HEK293 (cell line): ENCODE measurements around the gene TBL1XR1.

Experiments used
- CTCF ChIA-PET: fragments of 350-600 bp; formaldehyde crosslinking; extraction: SDS; loops from one replicate; lab custom pipeline; 2021; ENCODE audit warnings: antibody characterized with exemption; lab: Yijun Ruan, JAX
- POLR2A ChIA-PET: fragments of 300-600 bp; formaldehyde crosslinking; extraction: SDS; loops from one replicate; lab custom pipeline; 2020; ENCODE audit warnings: antibody characterized with exemption, inconsistent platforms; lab: Yijun Ruan, JAX
- H3K27ac ChIP-seq: fragments of 200-500 bp; sonication (Bioruptor generic); 2 replicates; pipeline ENCODE4 v1.5.1; 2014; ENCODE audit warnings: low read depth, low read length, control low read depth, inconsistent platforms; ENCODE audit errors: extremely low read depth
- H3K36me3 ChIP-seq, 2 experiments: fragments of 200-500 bp in 1 of 2; sonication (Bioruptor generic) in 1 of 2; 1 replicate in 1 of 2; 2 replicates in 1 of 2; pipeline ENCODE4 v1.5.1; 2014 to 2017; ENCODE audit warnings: inconsistent platforms in 2 of 2, low read length in 2 of 2; ENCODE audit not compliant: control insufficient read depth in 2 of 2, insufficient read depth in 1 of 2
- H3K4me1 ChIP-seq: fragments of 200-500 bp; sonication (Bioruptor generic); 2 replicates; pipeline ENCODE4 v1.5.1; 2014; ENCODE audit warnings: mild to moderate bottlenecking, low read length, inconsistent platforms; ENCODE audit not compliant: control insufficient read depth, insufficient read depth
- H3K4me3 ChIP-seq: 2 replicates; pipeline ENCODE4 v1.5.1; 2011; ENCODE audit warnings: low read depth, mild to moderate bottlenecking, control low read depth, low read length, moderate library complexity
- H3K9me3 ChIP-seq: fragments of 200-500 bp; sonication (Bioruptor generic); 2 replicates; pipeline ENCODE4 v1.5.1; 2014; ENCODE audit warnings: low read depth, low read length, inconsistent platforms; ENCODE audit not compliant: control insufficient read depth, insufficient read depth
- EGR2 ChIP-seq: fragments of 450-650 bp; formaldehyde crosslinking; IDR thresholded peaks from 2 replicates; pipeline ENCODE4 v1.5.1; 2016; ENCODE audit warnings: low read depth, missing biosample characterization, missing genetic modification characterization
- GLI2 ChIP-seq: fragments of 450-650 bp; formaldehyde crosslinking; IDR thresholded peaks from 2 replicates; pipeline ENCODE4; 2017; ENCODE audit warnings: missing biosample characterization, missing genetic modification characterization, low read depth, borderline replicate concordance
- GLIS2 ChIP-seq: fragments of 450-650 bp; formaldehyde crosslinking; IDR thresholded peaks from 2 replicates; pipeline ENCODE4 v1.5.1; 2016; ENCODE audit warnings: missing biosample characterization, missing genetic modification characterization
- IKZF3 ChIP-seq: fragments of 450-650 bp; IDR thresholded peaks from 2 replicates; pipeline ENCODE4 v1.5.0; 2018; ENCODE audit warnings: missing biosample characterization, mild to moderate bottlenecking, missing genetic modification characterization, moderate library complexity
- OSR2 ChIP-seq: fragments of 450-650 bp; formaldehyde crosslinking; IDR thresholded peaks from 2 replicates; pipeline ENCODE4 v1.5.1; 2016; ENCODE audit warnings: missing biosample characterization, missing genetic modification characterization
- PRDM2 ChIP-seq: fragments of 450-650 bp; formaldehyde crosslinking; IDR thresholded peaks from 2 replicates; pipeline ENCODE4 v1.5.1; 2016; ENCODE audit warnings: missing biosample characterization, missing genetic modification characterization, borderline replicate concordance
- PRDM6 ChIP-seq: fragments of 450-650 bp; formaldehyde crosslinking; IDR thresholded peaks from 2 replicates; pipeline ENCODE4 v1.5.1; 2017; ENCODE audit warnings: missing biosample characterization, missing genetic modification characterization
- SP7 ChIP-seq: fragments of 450-650 bp; formaldehyde crosslinking; IDR thresholded peaks from 2 replicates; pipeline ENCODE4 v1.5.1; 2016; ENCODE audit warnings: missing biosample characterization, missing genetic modification characterization
- TCF7L2 ChIP-seq: IDR thresholded peaks from 2 replicates; pipeline ENCODE4 v1.6.1; 2011; ENCODE audit warnings: low read depth, mild to moderate bottlenecking, inconsistent platforms, low read length, moderate library complexity, borderline replicate concordance
- ZBTB11 ChIP-seq: fragments of 450-650 bp; formaldehyde crosslinking; conservative IDR thresholded peaks from 2 replicates; pipeline ENCODE4 v1.5.1; 2016; ENCODE audit warnings: low read depth, missing biosample characterization, missing genetic modification characterization
- ZFHX2 ChIP-seq: fragments of 450-650 bp; formaldehyde crosslinking; conservative IDR thresholded peaks from 2 replicates; pipeline ENCODE4 v1.5.1; 2016; ENCODE audit warnings: missing biosample characterization, missing genetic modification characterization
- ZNF112 ChIP-seq: fragments of 450-650 bp; formaldehyde crosslinking; IDR thresholded peaks from 2 replicates; pipeline ENCODE4 v1.5.0; 2017; ENCODE audit warnings: missing biosample characterization, missing genetic modification characterization
- ZNF121 ChIP-seq: fragments of 450-650 bp; formaldehyde crosslinking; IDR thresholded peaks from 2 replicates; pipeline ENCODE4 v1.5.1; 2016; ENCODE audit warnings: missing biosample characterization, missing genetic modification characterization
- ZNF146 ChIP-seq: fragments of 450-650 bp; formaldehyde crosslinking; IDR thresholded peaks from 2 replicates; pipeline ENCODE4 v1.5.1; 2016; ENCODE audit warnings: missing biosample characterization, missing genetic modification characterization
- ZNF747 ChIP-seq: fragments of 450-650 bp; formaldehyde crosslinking; IDR thresholded peaks from 2 replicates; pipeline ENCODE4 v1.5.1; 2016; ENCODE audit warnings: missing biosample characterization, missing genetic modification characterization
- ZNF843 ChIP-seq: fragments of 450-650 bp; formaldehyde crosslinking; IDR thresholded peaks from 2 replicates; pipeline ENCODE4 v1.5.1; 2016; ENCODE audit warnings: missing biosample characterization, missing genetic modification characterization
- ZSCAN18 ChIP-seq: fragments of 450-650 bp; formaldehyde crosslinking; IDR thresholded peaks from 2 replicates; pipeline ENCODE4 v1.5.1; 2016; ENCODE audit warnings: missing biosample characterization, missing genetic modification characterization

Gene TBL1XR1

GRCh38 chr3:177106184-177106583, 91.1 kb downstream of the TBL1XR1 start:
- ChIA-PET POLR2A (no interaction called here), CTCF (no interaction called here)
- Histone ChIP-seq H3K4me1 (peaks cover 12% of the 10 kb centered on the region; the same call in 1 of the 2 replicates), H3K4me3 (no peak overlapping the region), H3K36me3 (no peaks in the 10 kb centered on the region), H3K27ac (no peak overlapping the region), H3K9me3 (no peaks in the 10 kb centered on the region)
- TF ChIP-seq OSR2 (tag by site-specific recombination): peak; percentile 39; the same call in 1 of the 2 replicates
- TF ChIP-seq TCF7L2: no peak
- no peak for TF ChIP-seq GLIS2 (tag by site-specific recombination)
- no peak for TF ChIP-seq ZNF121 (tag by site-specific recombination)
- no peak for TF ChIP-seq ZBTB11 (tag by site-specific recombination)
- no peak for TF ChIP-seq ZSCAN18 (tag by site-specific recombination)

GRCh38 chr3:177105623-177106022, 91.7 kb downstream of the TBL1XR1 start:
- H3K4me3 ChIP-seq: no peak overlapping the region
- TF ChIP-seq ZFHX2 (tag by site-specific recombination) (peak; percentile 77), ZNF112 (tag by site-specific recombination) (no peak), EGR2 (tag by site-specific recombination) (peak; percentile 74)
- TF ChIP-seq, all 188 proteins: peak for 2
- H3K36me3 ChIP-seq: no peaks in the 10 kb centered on the region
- H3K4me1 ChIP-seq: peaks cover 12% of the 10 kb centered on the region; the same call in 1 of the 2 replicates
- H3K27ac ChIP-seq: no peak overlapping the region
- CTCF ChIA-PET: no interaction called here
- H3K9me3 ChIP-seq: no peaks in the 10 kb centered on the region
- POLR2A ChIA-PET: no interaction called here

- H3K27ac ChIP-seq: no peak overlapping the region
- CTCF ChIA-PET: interaction anchor here (0.6 kb wide), 2 partner anchors 168 to 783 kb away, joined by 3 read pairs; no protein-coding TSS in a partner anchor
- POLR2A ChIA-PET: no interaction called here
- peaks cover 12% of the 10 kb centered on the region; the same call in 1 of the 2 replicates for H3K4me1 ChIP-seq
- H3K9me3 ChIP-seq: no peaks in the 10 kb centered on the region
- H3K4me3 ChIP-seq: no peak overlapping the region
- H3K36me3 ChIP-seq: no peaks in the 10 kb centered on the region
- TF ChIP-seq ZNF843 (tag by site-specific recombination): 0 out of 2 replicates have a peak, but pooled peaks have one; percentile 16
- TF ChIP-seq SP7 (tag by site-specific recombination): peak; percentile 82
- peak; percentile 57 for TF ChIP-seq IKZF3 (tag by site-specific recombination)
- TF ChIP-seq GLI2: peak; percentile 49; the same call in 1 of the 2 replicates
- TF ChIP-seq ZNF747: no peak
- TF ChIP-seq OSR2 (tag by site-specific recombination): peak; percentile 33; the same call in 1 of the 2 replicates
- 0 out of 2 replicates have a peak, but pooled peaks have one; percentile 9 for TF ChIP-seq ZNF146 (tag by site-specific recombination)
- no peak for TF ChIP-seq PRDM2 (tag by site-specific recombination)
- peak; percentile 89 for TF ChIP-seq PRDM6 (tag by site-specific recombination)
Measured at GRCh38 chr3:177104299-177104992, 92.8 kb downstream of the TBL1XR1 start.
